ENCODE results near the gene HBG2. TPM values are rescaled to one million over a fixed set of nuclear protein-coding genes. Genes with fewer than 3 reads are reported as not detected.

HBG2 gene
- total and polyA plus RNA-seq, 9 of the 15 experiments (the other 6 are each of a cell fraction or from before 2014, with no cell fraction given): 1,626 to 58,619 (median 10,515) TPM

- TF ChIP-seq, protein P1, sequence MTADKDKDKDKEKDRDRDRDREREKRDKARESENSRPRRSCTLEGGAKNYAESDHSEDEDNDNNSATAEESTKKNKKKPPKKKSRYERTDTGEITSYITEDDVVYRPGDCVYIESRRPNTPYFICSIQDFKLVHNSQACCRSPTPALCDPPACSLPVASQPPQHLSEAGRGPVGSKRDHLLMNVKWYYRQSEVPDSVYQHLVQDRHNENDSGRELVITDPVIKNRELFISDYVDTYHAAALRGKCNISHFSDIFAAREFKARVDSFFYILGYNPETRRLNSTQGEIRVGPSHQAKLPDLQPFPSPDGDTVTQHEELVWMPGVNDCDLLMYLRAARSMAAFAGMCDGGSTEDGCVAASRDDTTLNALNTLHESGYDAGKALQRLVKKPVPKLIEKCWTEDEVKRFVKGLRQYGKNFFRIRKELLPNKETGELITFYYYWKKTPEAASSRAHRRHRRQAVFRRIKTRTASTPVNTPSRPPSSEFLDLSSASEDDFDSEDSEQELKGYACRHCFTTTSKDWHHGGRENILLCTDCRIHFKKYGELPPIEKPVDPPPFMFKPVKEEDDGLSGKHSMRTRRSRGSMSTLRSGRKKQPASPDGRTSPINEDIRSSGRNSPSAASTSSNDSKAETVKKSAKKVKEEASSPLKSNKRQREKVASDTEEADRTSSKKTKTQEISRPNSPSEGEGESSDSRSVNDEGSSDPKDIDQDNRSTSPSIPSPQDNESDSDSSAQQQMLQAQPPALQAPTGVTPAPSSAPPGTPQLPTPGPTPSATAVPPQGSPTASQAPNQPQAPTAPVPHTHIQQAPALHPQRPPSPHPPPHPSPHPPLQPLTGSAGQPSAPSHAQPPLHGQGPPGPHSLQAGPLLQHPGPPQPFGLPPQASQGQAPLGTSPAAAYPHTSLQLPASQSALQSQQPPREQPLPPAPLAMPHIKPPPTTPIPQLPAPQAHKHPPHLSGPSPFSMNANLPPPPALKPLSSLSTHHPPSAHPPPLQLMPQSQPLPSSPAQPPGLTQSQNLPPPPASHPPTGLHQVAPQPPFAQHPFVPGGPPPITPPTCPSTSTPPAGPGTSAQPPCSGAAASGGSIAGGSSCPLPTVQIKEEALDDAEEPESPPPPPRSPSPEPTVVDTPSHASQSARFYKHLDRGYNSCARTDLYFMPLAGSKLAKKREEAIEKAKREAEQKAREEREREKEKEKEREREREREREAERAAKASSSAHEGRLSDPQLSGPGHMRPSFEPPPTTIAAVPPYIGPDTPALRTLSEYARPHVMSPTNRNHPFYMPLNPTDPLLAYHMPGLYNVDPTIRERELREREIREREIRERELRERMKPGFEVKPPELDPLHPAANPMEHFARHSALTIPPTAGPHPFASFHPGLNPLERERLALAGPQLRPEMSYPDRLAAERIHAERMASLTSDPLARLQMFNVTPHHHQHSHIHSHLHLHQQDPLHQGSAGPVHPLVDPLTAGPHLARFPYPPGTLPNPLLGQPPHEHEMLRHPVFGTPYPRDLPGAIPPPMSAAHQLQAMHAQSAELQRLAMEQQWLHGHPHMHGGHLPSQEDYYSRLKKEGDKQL (CRISPR knock-in tag; IDR thresholded peaks at IDR 0.05; ENCODE audit: borderline replicate concordance): no peak
- TF ChIP-seq, protein P2, sequence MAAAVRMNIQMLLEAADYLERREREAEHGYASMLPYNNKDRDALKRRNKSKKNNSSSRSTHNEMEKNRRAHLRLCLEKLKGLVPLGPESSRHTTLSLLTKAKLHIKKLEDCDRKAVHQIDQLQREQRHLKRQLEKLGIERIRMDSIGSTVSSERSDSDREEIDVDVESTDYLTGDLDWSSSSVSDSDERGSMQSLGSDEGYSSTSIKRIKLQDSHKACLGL (CRISPR knock-in tag; IDR thresholded peaks at IDR 0.05; ENCODE audit: borderline replicate concordance, poor library complexity, severe bottlenecking): no peak
- TF ChIP-seq C11orf30 (IDR thresholded peaks at IDR 0.05; ENCODE audit: low read depth) (no peak), KAT2B (IDR thresholded peaks at IDR 0.05; ENCODE audit: low read depth, low read length) (no peak), MTA3 (IDR thresholded peaks at IDR 0.05; ENCODE audit: borderline replicate concordance) (0 out of 2 replicates have a peak, but pooled peaks have one; percentile 19), OTX1 (CRISPR knock-in tag; IDR thresholded peaks at IDR 0.05) (no peak), MCM3 (IDR thresholded peaks at IDR 0.05) (no peak), ZNF384 (IDR thresholded peaks at IDR 0.05; ENCODE audit: low read depth, low read length) (no peak), SMARCE1 (IDR thresholded peaks at IDR 0.05) (peak; percentile 81), GABPA (tag; conservative IDR thresholded peaks at IDR 0.05; ENCODE audit: low read depth) (no peak), NUFIP1 (IDR thresholded peaks at IDR 0.05; ENCODE audit: partially characterized antibody) (no peak), STAG1 (CRISPR knock-in tag; IDR thresholded peaks at IDR 0.05; ENCODE audit: borderline replicate concordance) (no peak), POLR2H (tag; IDR thresholded peaks at IDR 0.05; ENCODE audit: low read depth) (no peak), MECOM (CRISPR knock-in tag; IDR thresholded peaks at IDR 0.05) (no peak), ZNF717 (CRISPR knock-in tag; IDR thresholded peaks at IDR 0.05) (no peak), RAD21 (CRISPR knock-in tag; conservative IDR thresholded peaks at IDR 0.05 in 1 of 2, IDR thresholded peaks at IDR 0.05 in 1 of 2) (peak in 1 of 2 experiments; percentile 11; a peak in 1 of 4 replicates), RBFOX2 (IDR thresholded peaks at IDR 0.05; ENCODE audit: low read depth, low read length) (no peak), ARNT (IDR thresholded peaks at IDR 0.05) (peak in 1 of 2 experiments; percentile 30; a peak in 1 of 4 replicates), ZNF263 (CRISPR knock-in tag; IDR thresholded peaks at IDR 0.05; ENCODE audit: borderline replicate concordance) (no peak), RFX1 (IDR thresholded peaks at IDR 0.05) (no peak), SMC3 (conservative IDR thresholded peaks at IDR 0.05; ENCODE audit: insufficient read depth, low read depth, low read length) (no peak), ZNF174 (CRISPR knock-in tag; IDR thresholded peaks at IDR 0.05) (no peak), TEAD4 (IDR thresholded peaks at IDR 0.05; ENCODE audit: low read length) (peak; percentile 68), TEAD4 (CRISPR knock-in tag; IDR thresholded peaks at IDR 0.05; ENCODE audit: borderline replicate concordance) (no peak), NFE2L1 (tag; IDR thresholded peaks at IDR 0.05; ENCODE audit: borderline replicate concordance, low read depth) (no peak), LEF1 (IDR thresholded peaks at IDR 0.05) (peak; percentile 79), FOXP1 (CRISPR knock-in tag; IDR thresholded peaks at IDR 0.05) (no peak)
Observed at GRCh38 chr11:5234381-5234834, 20.2 kb downstream of the HBG2 start, which contains the start of gene HBD (continued).
